ENCODE data around the gene SIGLEC11. TPM values are rescaled to one million over a fixed set of nuclear protein-coding genes. Genes with fewer than 3 reads are reported as not detected.

SIGLEC11 gene
- polyA plus RNA-seq, 1 of the 3 experiments (the other 2 are of a cell fraction) = not detected

DNA sequence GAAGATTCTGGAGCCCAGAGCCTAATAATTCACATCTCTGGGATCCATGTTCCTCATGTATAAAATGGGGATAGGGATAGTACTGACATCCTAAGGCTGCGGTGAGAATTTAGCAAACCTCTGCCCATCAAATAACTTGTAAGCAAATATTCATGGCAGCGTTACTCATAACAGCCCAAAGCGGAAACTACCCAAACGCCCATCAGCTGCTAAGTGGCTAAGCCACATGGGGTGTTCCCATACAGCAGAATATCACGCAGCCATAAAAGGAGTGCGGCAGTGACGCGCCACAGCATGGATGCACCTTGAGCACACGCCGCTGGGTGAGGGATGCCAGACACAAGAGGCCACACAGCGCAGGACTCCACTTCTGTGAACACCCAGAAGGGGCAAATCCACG is 44.5 kb upstream of the SIGLEC11 start:
- H3K27ac ChIP-seq (ENCODE audit: low read depth in 2 of 2, low read length in 1 of 2) = no peak overlapping the region
- H3K9me3 ChIP-seq = no peaks in the 10 kb centered on the region
- H3K4me3 ChIP-seq (ENCODE audit: low read depth in 2 of 2, low read length in 1 of 2) = no peak overlapping the region
- ChIA-PET POLR2A (interaction anchor here (0.7 kb wide), 1 partner anchor 20 kb away, joined by 3 read pairs; the partner anchor contains the start of gene ZNF473), CTCF (no interaction called here)
- H3K36me3 ChIP-seq (replicated peaks in 1 of 2; ENCODE audit: control insufficient read depth in 1 of 2, insufficient read depth in 2 of 2, low read length in 1 of 2) = peaks cover 33 to 34% of the 10 kb centered on the region in 2 experiments
- no peak for TF ChIP-seq RFX5 (IDR thresholded peaks at IDR 0.05; ENCODE audit: low read length)
- TF ChIP-seq YY1 (IDR thresholded peaks at IDR 0.05; ENCODE audit: low read depth) = no peak
- no peak for TF ChIP-seq NRF1 (IDR thresholded peaks at IDR 0.05; ENCODE audit: low read depth, low read length)
- TF ChIP-seq SIN3A (IDR thresholded peaks at IDR 0.05; ENCODE audit: borderline replicate concordance, low read depth, low read length) = no peak
- TF ChIP-seq GABPA (IDR thresholded peaks at IDR 0.05; ENCODE audit: low read depth) = no peak
- TF ChIP-seq JUND (IDR thresholded peaks at IDR 0.05) = no peak
- no peak for DNase-seq
- no peak overlapping the region for H2AFZ ChIP-seq (ENCODE audit: low read depth)
- no peak overlapping the region for H3K4me2 ChIP-seq
- peaks cover 0 to 9% of the 10 kb centered on the region in 2 experiments; a peak in 2 of 4 replicates for H3K4me1 ChIP-seq (ENCODE audit: control insufficient read depth in 1 of 2, insufficient read depth in 2 of 2, low read depth in 1 of 2, low read length in 1 of 2)
- peaks cover 24% of the 10 kb centered on the region for H4K20me1 ChIP-seq (ENCODE audit: insufficient read depth)
- H3F3A ChIP-seq (replicated peaks; ENCODE audit: insufficient read depth) = peaks cover 10% of the 10 kb centered on the region
- 95% methylated on average over 12 of the region's 12 CpGs for WGBS (ENCODE audit: low lambda C conversion rate)
- no peak overlapping the region for H3K9ac ChIP-seq
- no peaks in the 10 kb centered on the region for H3K79me2 ChIP-seq (ENCODE audit: insufficient read depth)
- no peaks in the 10 kb centered on the region for H3K27me3 ChIP-seq (ENCODE audit: insufficient read depth)
- no peaks in the 10 kb centered on the region for H3K9me2 ChIP-seq

DNA sequence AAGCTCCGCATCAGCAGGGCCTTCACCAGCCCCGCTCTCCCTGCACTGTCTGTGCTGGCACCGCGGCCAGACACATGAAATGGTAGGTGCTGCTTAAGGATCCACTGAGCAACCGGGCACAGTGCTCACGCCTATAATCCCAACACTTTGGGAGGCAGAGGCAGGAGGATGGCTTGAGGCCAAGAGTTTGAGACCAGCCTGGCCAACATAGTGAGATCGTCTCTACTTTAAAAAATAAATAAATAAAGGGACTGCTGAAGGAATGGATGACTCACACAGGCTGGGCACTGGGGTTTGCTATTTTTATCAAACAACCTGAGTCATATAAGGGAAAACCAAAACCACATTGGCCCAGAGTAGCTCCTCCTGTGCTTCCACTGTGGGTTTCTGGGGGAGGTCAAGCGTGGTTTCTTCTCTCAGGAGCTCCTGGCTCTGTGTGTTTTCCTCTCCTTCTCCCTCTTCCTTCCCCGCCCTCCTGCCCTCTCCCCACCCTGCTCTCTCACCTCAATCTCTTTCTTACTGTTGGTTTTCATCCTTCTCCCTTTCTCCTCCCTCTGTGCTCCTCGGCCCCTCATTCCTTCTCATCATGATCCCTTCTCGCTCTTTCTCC is 42.9 kb upstream of the SIGLEC11 start:
- WGBS (ENCODE audit: low lambda C conversion rate) = 62% methylated on average over 11 of the region's 11 CpGs
- peak overlapping the region; percentile 84 for H3K4me2 ChIP-seq
- no peaks in the 10 kb centered on the region for H3K27me3 ChIP-seq (ENCODE audit: insufficient read depth)
- peak overlapping the region; percentile 12 to 93; a peak in 3 of 4 replicates for H3K27ac ChIP-seq (ENCODE audit: low read depth in 2 of 2, low read length in 1 of 2)
- 0 out of 4 replicates have a peak overlapping the region, but pooled peaks of 1 of the 2 experiments have one; percentile 10 for H3K4me3 ChIP-seq (ENCODE audit: low read depth in 2 of 2, low read length in 1 of 2)
- H3K36me3 ChIP-seq (replicated peaks in 1 of 2; ENCODE audit: control insufficient read depth in 1 of 2, insufficient read depth in 2 of 2, low read length in 1 of 2) = peaks cover 29 to 43% of the 10 kb centered on the region in 2 experiments
- no peak overlapping the region; the same call in 1 of the 2 replicates for H2AFZ ChIP-seq (ENCODE audit: low read depth)
- H4K20me1 ChIP-seq (ENCODE audit: insufficient read depth) = peaks cover 24% of the 10 kb centered on the region
- H3K9ac ChIP-seq = peak overlapping the region; percentile 61; the same call in 1 of the 2 replicates
- no peaks in the 10 kb centered on the region for H3K9me3 ChIP-seq
- DNase-seq = no peak
- CTCF ChIA-PET = interaction anchor here (0.6 to 3.3 kb wide), 2 partner anchors 11 to 66 kb away, joined by 3 to 11 read pairs; no protein-coding TSS in a partner anchor
- no peaks in the 10 kb centered on the region for H3K79me2 ChIP-seq (ENCODE audit: insufficient read depth)
- no peaks in the 10 kb centered on the region for H3K9me2 ChIP-seq
- POLR2A ChIA-PET = no interaction called here
- peaks cover 10% of the 10 kb centered on the region for H3F3A ChIP-seq (replicated peaks; ENCODE audit: insufficient read depth)
- H3K4me1 ChIP-seq (ENCODE audit: control insufficient read depth in 1 of 2, insufficient read depth in 2 of 2, low read depth in 1 of 2, low read length in 1 of 2) = peaks cover 0 to 9% of the 10 kb centered on the region in 2 experiments; a peak in 2 of 4 replicates
- TF ChIP-seq, protein P1, sequence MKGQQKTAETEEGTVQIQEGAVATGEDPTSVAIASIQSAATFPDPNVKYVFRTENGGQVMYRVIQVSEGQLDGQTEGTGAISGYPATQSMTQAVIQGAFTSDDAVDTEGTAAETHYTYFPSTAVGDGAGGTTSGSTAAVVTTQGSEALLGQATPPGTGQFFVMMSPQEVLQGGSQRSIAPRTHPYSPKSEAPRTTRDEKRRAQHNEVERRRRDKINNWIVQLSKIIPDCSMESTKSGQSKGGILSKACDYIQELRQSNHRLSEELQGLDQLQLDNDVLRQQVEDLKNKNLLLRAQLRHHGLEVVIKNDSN (IDR thresholded peaks at IDR 0.05; ENCODE audit: borderline replicate concordance, low read depth) = no peak
- TF ChIP-seq YY1 (IDR thresholded peaks at IDR 0.05; ENCODE audit: low read depth) (no peak), SIN3A (IDR thresholded peaks at IDR 0.05; ENCODE audit: borderline replicate concordance, low read depth, low read length) (peak; percentile 60; the same call in 1 of the 2 replicates), EZH2phosphoT487 (IDR thresholded peaks at IDR 0.05; ENCODE audit: borderline replicate concordance, low read depth) (no peak), SMC3 (IDR thresholded peaks at IDR 0.05; ENCODE audit: low read depth, low read length) (no peak), GABPA (IDR thresholded peaks at IDR 0.05; ENCODE audit: low read depth) (no peak), TAF1 (IDR thresholded peaks at IDR 0.05; ENCODE audit: borderline replicate concordance, low read depth, low read length) (no peak), FOSL2 (IDR thresholded peaks at IDR 0.05; ENCODE audit: borderline replicate concordance, low read depth) (peak; percentile 96), RCOR1 (IDR thresholded peaks at IDR 0.05; ENCODE audit: low read length) (no peak), TCF12 (IDR thresholded peaks at IDR 0.05) (peak; percentile 80), NRF1 (IDR thresholded peaks at IDR 0.05; ENCODE audit: low read depth, low read length) (no peak), TEAD4 (IDR thresholded peaks at IDR 0.05; ENCODE audit: borderline replicate concordance, insufficient read depth) (no peak), POLR2AphosphoS5 (IDR thresholded peaks at IDR 0.05; ENCODE audit: low read depth, low read length) (peak; percentile 66; the same call in 1 of the 2 replicates), GATA2 (CRISPR knock-in tag; IDR thresholded peaks at IDR 0.05) (no peak)
- TF ChIP-seq, protein P2, sequence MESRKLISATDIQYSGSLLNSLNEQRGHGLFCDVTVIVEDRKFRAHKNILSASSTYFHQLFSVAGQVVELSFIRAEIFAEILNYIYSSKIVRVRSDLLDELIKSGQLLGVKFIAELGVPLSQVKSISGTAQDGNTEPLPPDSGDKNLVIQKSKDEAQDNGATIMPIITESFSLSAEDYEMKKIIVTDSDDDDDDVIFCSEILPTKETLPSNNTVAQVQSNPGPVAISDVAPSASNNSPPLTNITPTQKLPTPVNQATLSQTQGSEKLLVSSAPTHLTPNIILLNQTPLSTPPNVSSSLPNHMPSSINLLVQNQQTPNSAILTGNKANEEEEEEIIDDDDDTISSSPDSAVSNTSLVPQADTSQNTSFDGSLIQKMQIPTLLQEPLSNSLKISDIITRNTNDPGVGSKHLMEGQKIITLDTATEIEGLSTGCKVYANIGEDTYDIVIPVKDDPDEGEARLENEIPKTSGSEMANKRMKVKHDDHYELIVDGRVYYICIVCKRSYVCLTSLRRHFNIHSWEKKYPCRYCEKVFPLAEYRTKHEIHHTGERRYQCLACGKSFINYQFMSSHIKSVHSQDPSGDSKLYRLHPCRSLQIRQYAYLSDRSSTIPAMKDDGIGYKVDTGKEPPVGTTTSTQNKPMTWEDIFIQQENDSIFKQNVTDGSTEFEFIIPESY (IDR thresholded peaks at IDR 0.05; ENCODE audit: borderline replicate concordance, low read depth) = no peak
- TF ChIP-seq, protein P3, sequence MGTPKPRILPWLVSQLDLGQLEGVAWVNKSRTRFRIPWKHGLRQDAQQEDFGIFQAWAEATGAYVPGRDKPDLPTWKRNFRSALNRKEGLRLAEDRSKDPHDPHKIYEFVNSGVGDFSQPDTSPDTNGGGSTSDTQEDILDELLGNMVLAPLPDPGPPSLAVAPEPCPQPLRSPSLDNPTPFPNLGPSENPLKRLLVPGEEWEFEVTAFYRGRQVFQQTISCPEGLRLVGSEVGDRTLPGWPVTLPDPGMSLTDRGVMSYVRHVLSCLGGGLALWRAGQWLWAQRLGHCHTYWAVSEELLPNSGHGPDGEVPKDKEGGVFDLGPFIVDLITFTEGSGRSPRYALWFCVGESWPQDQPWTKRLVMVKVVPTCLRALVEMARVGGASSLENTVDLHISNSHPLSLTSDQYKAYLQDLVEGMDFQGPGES (IDR thresholded peaks at IDR 0.05; ENCODE audit: low read depth, low read length) = no peak
- TF ChIP-seq, protein P4, sequence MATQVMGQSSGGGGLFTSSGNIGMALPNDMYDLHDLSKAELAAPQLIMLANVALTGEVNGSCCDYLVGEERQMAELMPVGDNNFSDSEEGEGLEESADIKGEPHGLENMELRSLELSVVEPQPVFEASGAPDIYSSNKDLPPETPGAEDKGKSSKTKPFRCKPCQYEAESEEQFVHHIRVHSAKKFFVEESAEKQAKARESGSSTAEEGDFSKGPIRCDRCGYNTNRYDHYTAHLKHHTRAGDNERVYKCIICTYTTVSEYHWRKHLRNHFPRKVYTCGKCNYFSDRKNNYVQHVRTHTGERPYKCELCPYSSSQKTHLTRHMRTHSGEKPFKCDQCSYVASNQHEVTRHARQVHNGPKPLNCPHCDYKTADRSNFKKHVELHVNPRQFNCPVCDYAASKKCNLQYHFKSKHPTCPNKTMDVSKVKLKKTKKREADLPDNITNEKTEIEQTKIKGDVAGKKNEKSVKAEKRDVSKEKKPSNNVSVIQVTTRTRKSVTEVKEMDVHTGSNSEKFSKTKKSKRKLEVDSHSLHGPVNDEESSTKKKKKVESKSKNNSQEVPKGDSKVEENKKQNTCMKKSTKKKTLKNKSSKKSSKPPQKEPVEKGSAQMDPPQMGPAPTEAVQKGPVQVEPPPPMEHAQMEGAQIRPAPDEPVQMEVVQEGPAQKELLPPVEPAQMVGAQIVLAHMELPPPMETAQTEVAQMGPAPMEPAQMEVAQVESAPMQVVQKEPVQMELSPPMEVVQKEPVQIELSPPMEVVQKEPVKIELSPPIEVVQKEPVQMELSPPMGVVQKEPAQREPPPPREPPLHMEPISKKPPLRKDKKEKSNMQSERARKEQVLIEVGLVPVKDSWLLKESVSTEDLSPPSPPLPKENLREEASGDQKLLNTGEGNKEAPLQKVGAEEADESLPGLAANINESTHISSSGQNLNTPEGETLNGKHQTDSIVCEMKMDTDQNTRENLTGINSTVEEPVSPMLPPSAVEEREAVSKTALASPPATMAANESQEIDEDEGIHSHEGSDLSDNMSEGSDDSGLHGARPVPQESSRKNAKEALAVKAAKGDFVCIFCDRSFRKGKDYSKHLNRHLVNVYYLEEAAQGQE (IDR thresholded peaks at IDR 0.05; ENCODE audit: low read depth, low read length) = no peak

Measured in SK-N-SH (cell line).